H1 (cell line): ENCODE data around the gene MMP1. TPM values are rescaled to one million over a fixed set of nuclear protein-coding genes. Genes with fewer than 3 reads are reported as not detected.
"Not testable (repeated sequence)": the region's sequence is repeated elsewhere in the genome, so short reads cannot be mapped to it uniquely, and the experiment has no call there.

ENCODE experiments used
- CTCF ChIA-PET: fragments of 300-600 bp; sonication (Branson Sonifier 250); formaldehyde crosslinking; loops from one replicate; lab custom pipeline; 2021; ENCODE audit not compliant: partially characterized antibody; lab: Charles Lee
- POLR2A ChIA-PET: fragments of 300-600 bp; sonication (Branson Sonifier 250); formaldehyde crosslinking; loops from one replicate; lab custom pipeline; 2021; ENCODE audit warnings: inconsistent platforms; ENCODE audit not compliant: partially characterized antibody; lab: Charles Lee
- DNase-seq, 2 experiments: peaks; one replicate each; pipeline versions ENCODE4 v3.0.0 to v3.0.0-alpha.2; 2010 to 2022; ENCODE audit warnings: low spot score in 2 of 2, low read depth in 1 of 2, mixed read lengths in 1 of 2
- FAIRE-seq: peaks from 2 replicates; lab custom pipeline; 2011; peaks lifted over from hg19 to GRCh38; lab: Jason Lieb, UNC
- H2AFZ ChIP-seq: 2 replicates; pipeline ENCODE4 v1.8.1; 2012; ENCODE audit warnings: low read length, inconsistent platforms
- H2AK5ac ChIP-seq: 2 replicates; pipeline ENCODE4 v1.6.1; 2013; ENCODE audit warnings: low read depth, low read length
- H2BK120ac ChIP-seq: replicated peaks from 2 replicates; pipeline ENCODE3; 2013; ENCODE audit warnings: low read depth, low read length, inconsistent platforms
- H2BK12ac ChIP-seq: 2 replicates; pipeline ENCODE4 v1.6.1; 2013; ENCODE audit warnings: low read depth, low read length
- H2BK15ac ChIP-seq: 2 replicates; pipeline ENCODE4 v1.6.1; 2013; ENCODE audit warnings: low read length
- H2BK20ac ChIP-seq: 2 replicates; pipeline ENCODE4 v1.6.1; 2013; ENCODE audit warnings: low read length
- H2BK5ac ChIP-seq: 2 replicates; pipeline ENCODE4 v1.6.1; 2013; ENCODE audit warnings: low read depth, low read length
- H3K14ac ChIP-seq: 2 replicates; pipeline ENCODE4 v1.6.1; 2013; ENCODE audit warnings: inconsistent platforms; ENCODE audit not compliant: insufficient read length
- H3K18ac ChIP-seq: 2 replicates; pipeline ENCODE4 v1.6.1; 2013; ENCODE audit warnings: low read length; ENCODE audit errors: extremely low read depth
- H3K23ac ChIP-seq: 2 replicates; pipeline ENCODE4 v1.6.1; 2013; ENCODE audit warnings: inconsistent platforms; ENCODE audit not compliant: insufficient read length
- H3K23me2 ChIP-seq: 2 replicates; pipeline ENCODE4 v1.6.1; 2013; ENCODE audit warnings: low read depth, low read length
- H3K27ac ChIP-seq: 2 replicates; pipeline ENCODE4 v1.6.1; 2011; ENCODE audit warnings: low read depth, low read length, inconsistent platforms
- H3K27me3 ChIP-seq, 4 experiments: replicated peaks in 1 of 4; 1 replicate in 1 of 4; 2 replicates in 3 of 4; pipeline versions ENCODE4 v1.6.1 to v1.8.1; 2011 to 2013; ENCODE audit warnings: low read length in 3 of 4, mild to moderate bottlenecking in 3 of 4, inconsistent platforms in 2 of 4, mixed read lengths in 2 of 4, moderate library complexity in 1 of 4; ENCODE audit not compliant: control insufficient read depth in 3 of 4, insufficient read depth in 3 of 4; ENCODE audit errors: extremely low read depth in 1 of 4
- H3K36me3 ChIP-seq, 4 experiments: 2 replicates each; pipeline versions ENCODE4 v1.6.1 to v1.8.1; 2011 to 2013; ENCODE audit warnings: mild to moderate bottlenecking in 4 of 4, low read length in 3 of 4, moderate library complexity in 2 of 4, control low read depth in 1 of 4, inconsistent platforms in 1 of 4; ENCODE audit not compliant: insufficient read depth in 4 of 4, control insufficient read depth in 2 of 4
- H3K4ac ChIP-seq: replicated peaks from 2 replicates; pipeline ENCODE3; 2013; ENCODE audit warnings: low read length, low read depth, mixed read lengths, inconsistent platforms; ENCODE audit not compliant: insufficient read length
- H3K4me1 ChIP-seq, 4 experiments: replicated peaks in 1 of 4; 1 replicate in 1 of 4; 2 replicates in 3 of 4; pipeline versions ENCODE4 v1.6.1 to v1.8.1; 2011 to 2013; ENCODE audit warnings: low read length in 3 of 4, inconsistent platforms in 2 of 4, mixed read lengths in 1 of 4; ENCODE audit not compliant: insufficient read depth in 4 of 4, control insufficient read depth in 3 of 4
- H3K4me2 ChIP-seq, 2 experiments: 2 replicates each; pipeline versions ENCODE4 v1.6.1 to v1.8.1; 2011 to 2013; ENCODE audit warnings: low read depth in 2 of 2, low read length in 2 of 2, control low read depth in 1 of 2, inconsistent platforms in 1 of 2, mild to moderate bottlenecking in 1 of 2; ENCODE audit not compliant: insufficient read depth in 1 of 2
- H3K4me3 ChIP-seq, 4 experiments: fragments of 200-600, 300-600 bp in 1 of 4; sonication (generic), shearing (Covaris generic), sonication (Bioruptor Twin) in 1 of 4; 2 replicates each; pipeline versions ENCODE4 v1.5.1 to v1.8.1; 2011 to 2016; ENCODE audit warnings: low read length in 4 of 4, low read depth in 3 of 4, control low read depth in 2 of 4, inconsistent platforms in 2 of 4, mild to moderate bottlenecking in 2 of 4, mixed read lengths in 1 of 4, moderate library complexity in 1 of 4; ENCODE audit not compliant: insufficient read depth in 2 of 4; ENCODE audit errors: extremely low read depth in 1 of 4
- H3K56ac ChIP-seq: replicated peaks from 2 replicates; pipeline ENCODE3; 2013; ENCODE audit warnings: low read depth, mild to moderate bottlenecking, mixed read lengths, low read length, inconsistent platforms; ENCODE audit not compliant: insufficient read length
- H3K79me1 ChIP-seq: 2 replicates; pipeline ENCODE4 v1.6.1; 2013; ENCODE audit warnings: low read depth, low read length, control low read depth
- H3K79me2 ChIP-seq, 2 experiments: 2 replicates each; pipeline versions ENCODE4 v1.6.1 to v1.8.1; 2012 to 2013; ENCODE audit warnings: low read length in 2 of 2, mild to moderate bottlenecking in 2 of 2, inconsistent platforms in 1 of 2; ENCODE audit not compliant: insufficient read depth in 2 of 2, control insufficient read depth in 1 of 2
- H3K9ac ChIP-seq, 4 experiments: replicated peaks in 1 of 4; 1 replicate in 1 of 4; 2 replicates in 3 of 4; pipeline versions ENCODE4 v1.6.1 to v1.8.1; 2011 to 2013; ENCODE audit warnings: low read depth in 3 of 4, low read length in 3 of 4, control low read depth in 2 of 4, mild to moderate bottlenecking in 2 of 4, moderate library complexity in 2 of 4, inconsistent platforms in 1 of 4; ENCODE audit errors: extremely low read depth in 1 of 4
- H3K9me3 ChIP-seq, 2 experiments: 2 replicates each; pipeline versions ENCODE4 v1.6.1 to v1.8.1; 2012 to 2013; ENCODE audit warnings: mild to moderate bottlenecking in 2 of 2, moderate library complexity in 2 of 2, control low read depth in 1 of 2, inconsistent platforms in 1 of 2, low read depth in 1 of 2, low read length in 1 of 2, mixed read lengths in 1 of 2; ENCODE audit not compliant: insufficient read depth in 2 of 2
- H4K20me1 ChIP-seq, 2 experiments: replicated peaks in 1 of 2; 2 replicates each; pipeline versions ENCODE3 to v1.8.1; 2011 to 2013; ENCODE audit warnings: inconsistent platforms in 2 of 2, low read length in 2 of 2, mild to moderate bottlenecking in 1 of 2; ENCODE audit not compliant: insufficient read depth in 2 of 2, control insufficient read depth in 1 of 2
- H4K5ac ChIP-seq: 2 replicates; pipeline ENCODE4 v1.6.1; 2013; ENCODE audit warnings: low read length, low read depth, mixed read lengths, inconsistent platforms; ENCODE audit not compliant: insufficient read length
- H4K8ac ChIP-seq: 2 replicates; pipeline ENCODE4 v1.8.0; 2013; ENCODE audit warnings: mild to moderate bottlenecking, moderate library complexity, low read length, inconsistent platforms; ENCODE audit not compliant: insufficient read depth; ENCODE audit errors: extremely low read depth
- H4K91ac ChIP-seq: replicated peaks from 2 replicates; pipeline ENCODE3; 2013; ENCODE audit warnings: low read length, mixed read lengths, inconsistent platforms; ENCODE audit not compliant: insufficient read length
- WGBS, 2 experiments: shearing (Covaris generic) in 1 of 2; methylation state at CpG; one replicate each; pipeline versions ENCODE4 v1.1.6 to v1.1.7; 2013 to 2015; ENCODE audit warnings: low lambda C conversion rate in 2 of 2, mixed read lengths in 2 of 2, inconsistent platforms in 1 of 2, low coverage in 1 of 2, missing lambda C conversion rate in 1 of 2; ENCODE audit not compliant: insufficient replicate concordance in 2 of 2, insufficient coverage in 1 of 2, insufficient read length in 1 of 2; ENCODE audit errors: extremely low coverage in 1 of 2, missing lambda C conversion rate in 1 of 2; 5-methylcytosine and 5-hydroxymethylcytosine counted together
- polyA plus RNA-seq, 7 experiments: library from polyadenylated mRNA; depleted of rRNA in 3 of 7; stranded (reverse) in 5 of 7; unstranded in 2 of 7; fragments of >200 nt in 5 of 7; fragments of 200-250 nt in 2 of 7; gene quantifications; 1 replicate in 5 of 7; 2 replicates in 1 of 7; 4 replicates in 1 of 7; pipeline versions ENCODE4 v1.2.1 to v1.2.3, GENCODE V29; 2011 to 2013; ENCODE audit warnings: missing spikeins in 2 of 7, mixed read lengths in 2 of 7
- total RNA-seq: library from RNA; stranded (reverse); fragmentation: NEBNext Ultra II Directional; extraction: Animal tissue kit (Norgen Biotek cat#: 25700); gene quantifications from 2 replicates; pipeline ENCODE4 v1.2.1, GENCODE V29; 2021

Gene MMP1
- total and polyA plus RNA-seq, 2 of the 8 experiments (the other 6 are each of a cell fraction or from before 2014, with no cell fraction given): not detected

GRCh38 chr11:102746746-102747578 is 51.0 kb downstream of the MMP1 start:
- H4K8ac ChIP-seq, H2BK120ac ChIP-seq, H3K4ac ChIP-seq, H3K56ac ChIP-seq, H4K20me1 ChIP-seq, H3K4me1 ChIP-seq, H2AK5ac ChIP-seq, H3K23ac ChIP-seq, H4K91ac ChIP-seq, H3K18ac ChIP-seq, H4K5ac ChIP-seq, H2BK12ac ChIP-seq, H2BK20ac ChIP-seq, H3K9me3 ChIP-seq, H3K14ac ChIP-seq, H3K23me2 ChIP-seq, H3K79me2 ChIP-seq, H3K79me1 ChIP-seq, DNase-seq, H3K36me3 ChIP-seq, H2BK5ac ChIP-seq, H3K27me3 ChIP-seq, H2AFZ ChIP-seq, H2BK15ac ChIP-seq, H3K27ac ChIP-seq, FAIRE-seq: not testable (repeated sequence)
- H3K9ac ChIP-seq: peak overlapping the region in 1 of 4 experiments; percentile 63; a peak in 2 of 7 replicates
- peak overlapping the region in 1 of 2 experiments; percentile 37; a peak in 1 of 4 replicates for H3K4me2 ChIP-seq
- ChIA-PET CTCF (interaction anchor here (1.0 to 1.8 kb wide), 4 partner anchors 10 to 40 kb away, joined by 3 to 4 read pairs (median 3); partner anchors contain the start of gene MMP10), POLR2A (interaction anchor here (1.0 kb wide), 1 partner anchor 34 kb away, joined by 3 read pairs; the partner anchor contains the start of gene MMP10)
- peak overlapping the region in 2 of 4 experiments; percentile 36 to 47; a peak in 2 of 8 replicates for H3K4me3 ChIP-seq
- 82% methylated on average over 27 of the region's 32 CpGs; no CpG with 5 or more reads in 1 of the 2 experiments for WGBS, 2 experiments

Other genes with a start within 250 kb of the MMP1 start
- not detected in 2 replicates for gene MMP20, start 172.8 kb downstream of the MMP1 start, total RNA-seq
- gene MMP20, start 172.8 kb downstream of the MMP1 start, polyA plus RNA-seq (2011; rRNA removed): not detected in 2 replicates
- gene MMP27, start 92.4 kb downstream of the MMP1 start, total RNA-seq: not detected in 2 replicates
- gene MMP27, start 92.4 kb downstream of the MMP1 start, polyA plus RNA-seq (2011; rRNA removed): not detected in 2 replicates
- not detected in 2 replicates for gene MMP8, start 73.2 kb downstream of the MMP1 start, total RNA-seq
- gene MMP8, start 73.2 kb downstream of the MMP1 start, polyA plus RNA-seq (2011; rRNA removed): not detected in 2 replicates
- gene MMP10, start 17.5 kb downstream of the MMP1 start, total RNA-seq: 0.17 TPM in 1 of 2 replicates, not detected in the other
- 0.03 TPM in 1 of 2 replicates, not detected in the other for gene MMP10, start 17.5 kb downstream of the MMP1 start, polyA plus RNA-seq (2011; rRNA removed)
- gene MMP3, start 45.4 kb upstream of the MMP1 start, total RNA-seq: not detected in 2 replicates
- not detected in 2 replicates for gene MMP3, start 45.4 kb upstream of the MMP1 start, polyA plus RNA-seq (2011; rRNA removed)
- gene MMP12, start 76.8 kb upstream of the MMP1 start, total RNA-seq: not detected in 2 replicates
- gene MMP12, start 76.8 kb upstream of the MMP1 start, polyA plus RNA-seq (2011; rRNA removed): not detected in 2 replicates
- gene MMP13, start 157.6 kb upstream of the MMP1 start, total RNA-seq: not detected in 2 replicates
- gene MMP13, start 157.6 kb upstream of the MMP1 start, polyA plus RNA-seq (2011; rRNA removed): not detected in 2 replicates